Stomach (tissue), 4 donors: ENCODE measurements around the gene HNRNPDL.

Experiments used
- EP300 ChIP-seq: sonication (generic); formaldehyde crosslinking; IDR thresholded peaks from one replicate; pipeline ENCODE4 v1.6.1; 2017; ENCODE audit warnings: antibody characterized with exemption
- TF ChIP-seq, protein P1 (sequence below), 7 experiments: fragments of 450-650 bp in 4 of 7; fragments of 200-600 bp in 3 of 7; sonication (generic) in 3 of 7; IDR thresholded peaks; one replicate each; pipeline ENCODE4 v1.5.1; 2016 to 2019; ENCODE audit warnings: antibody characterized with exemption in 7 of 7, control low read depth in 2 of 7, mild to moderate bottlenecking in 1 of 7

GRCh38 chr4:82428526-82428968 lies 1.7 kb downstream of the HNRNPDL start:
- TF ChIP-seq, protein P1, sequence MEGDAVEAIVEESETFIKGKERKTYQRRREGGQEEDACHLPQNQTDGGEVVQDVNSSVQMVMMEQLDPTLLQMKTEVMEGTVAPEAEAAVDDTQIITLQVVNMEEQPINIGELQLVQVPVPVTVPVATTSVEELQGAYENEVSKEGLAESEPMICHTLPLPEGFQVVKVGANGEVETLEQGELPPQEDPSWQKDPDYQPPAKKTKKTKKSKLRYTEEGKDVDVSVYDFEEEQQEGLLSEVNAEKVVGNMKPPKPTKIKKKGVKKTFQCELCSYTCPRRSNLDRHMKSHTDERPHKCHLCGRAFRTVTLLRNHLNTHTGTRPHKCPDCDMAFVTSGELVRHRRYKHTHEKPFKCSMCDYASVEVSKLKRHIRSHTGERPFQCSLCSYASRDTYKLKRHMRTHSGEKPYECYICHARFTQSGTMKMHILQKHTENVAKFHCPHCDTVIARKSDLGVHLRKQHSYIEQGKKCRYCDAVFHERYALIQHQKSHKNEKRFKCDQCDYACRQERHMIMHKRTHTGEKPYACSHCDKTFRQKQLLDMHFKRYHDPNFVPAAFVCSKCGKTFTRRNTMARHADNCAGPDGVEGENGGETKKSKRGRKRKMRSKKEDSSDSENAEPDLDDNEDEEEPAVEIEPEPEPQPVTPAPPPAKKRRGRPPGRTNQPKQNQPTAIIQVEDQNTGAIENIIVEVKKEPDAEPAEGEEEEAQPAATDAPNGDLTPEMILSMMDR (IDR thresholded peaks at IDR 0.05), result no peak
- no peak for TF ChIP-seq EP300
